KBM-7 (cell line): ENCODE measurements around the gene ADAMTSL1.
"Not testable (repeated sequence)": the region's sequence is repeated elsewhere in the genome, so short reads cannot be mapped to it uniquely, and the experiment has no call there.

Experiments
- DNase-seq: peaks from one replicate; pipeline ENCODE4 v3.0.0-alpha.2; 2015
- in situ Hi-C: fragments of 300-500 bp; cut with MboI; formaldehyde crosslinking; loops from 2 replicates; pipeline ENCODE4 v1.14.3; 2020; ENCODE audit warnings: low sequenced_read_pairs, low pct_unique_long_range_greater_than_20kb, mixed read lengths

ADAMTSL1 gene

DNA sequence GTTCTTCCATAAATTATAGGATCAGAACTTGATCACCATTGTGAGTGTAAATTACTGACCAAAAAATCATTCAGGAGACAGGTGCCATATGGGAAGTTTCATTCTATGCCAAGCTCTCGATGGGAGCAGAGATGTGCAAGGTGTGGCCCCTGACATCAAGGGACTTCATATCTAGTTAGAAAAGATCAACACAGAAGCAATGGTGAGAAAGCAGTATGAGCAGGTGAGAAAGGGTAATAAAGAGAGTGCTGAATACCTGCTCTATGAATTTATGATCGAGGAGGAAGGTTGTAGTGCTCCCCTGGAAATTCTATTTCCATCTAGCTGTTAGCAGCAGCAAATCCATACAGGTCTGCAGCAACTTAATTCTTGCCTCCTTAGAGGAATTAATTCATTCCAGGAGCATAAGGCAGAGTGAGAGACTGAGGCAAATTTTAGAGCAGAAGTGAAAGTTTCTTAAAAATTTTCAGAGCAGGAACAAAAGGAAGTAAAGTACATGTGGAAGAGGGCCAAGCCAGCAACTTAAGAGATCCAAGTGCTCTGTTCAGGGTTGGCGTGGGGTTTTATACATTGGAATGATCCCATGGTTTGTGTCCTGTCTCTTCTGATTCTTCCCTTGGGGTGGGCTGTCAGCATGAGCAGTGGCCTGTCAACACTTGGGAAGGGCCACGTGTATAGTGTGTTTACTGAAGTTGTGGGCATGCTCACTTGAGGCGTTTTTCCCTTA, 377.3 kb downstream of the ADAMTSL1 start:
- DNase-seq, result no peak
- in situ Hi-C loops, result no loop called here

DNA sequence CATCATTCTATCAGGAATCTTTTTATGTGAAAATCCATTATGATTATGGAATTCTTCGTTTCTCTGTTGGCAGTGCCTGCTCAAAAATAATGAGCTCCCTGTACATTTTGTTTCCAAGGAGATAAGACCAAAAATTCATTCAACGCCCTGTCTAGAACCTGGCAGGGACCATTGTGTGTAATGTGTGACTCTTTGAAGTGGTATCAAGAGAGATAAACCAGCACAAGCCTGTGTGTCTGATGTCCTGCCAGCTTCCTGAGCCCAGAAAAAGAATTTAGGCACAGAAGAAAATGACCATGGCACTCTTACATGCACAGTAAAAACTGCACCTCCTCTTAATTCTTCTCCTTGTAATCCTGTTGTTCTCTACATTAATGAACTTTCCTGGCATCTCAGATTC, 381.7 kb downstream of the ADAMTSL1 start:
- no peak for DNase-seq
- in situ Hi-C loops, result no loop called here

DNA sequence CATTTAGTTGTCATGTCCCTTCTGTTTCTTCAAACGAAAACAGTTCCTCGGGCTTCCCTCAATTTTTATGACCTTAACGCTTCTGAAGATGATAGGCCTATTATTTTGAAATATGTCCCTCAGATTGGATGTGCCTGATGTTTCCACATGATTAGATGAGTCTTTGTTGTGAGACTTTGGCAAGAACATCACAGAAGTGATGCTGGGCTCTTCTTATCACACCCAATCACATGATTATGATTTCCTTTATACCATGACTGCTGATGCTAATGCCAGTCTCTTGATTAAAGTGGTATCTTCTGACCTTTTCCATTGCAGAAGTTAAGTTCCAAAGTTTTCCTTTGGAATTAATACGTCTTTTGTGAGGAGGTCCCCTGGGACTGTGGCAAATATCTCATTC, 383.4 kb downstream of the ADAMTSL1 start:
- in situ Hi-C loops, result no loop called here
- no peak for DNase-seq

GRCh38 chr9:18857769-18858168, 383.8 kb downstream of the ADAMTSL1 start:
- in situ Hi-C loops, result no loop called here
- no peak for DNase-seq

DNA sequence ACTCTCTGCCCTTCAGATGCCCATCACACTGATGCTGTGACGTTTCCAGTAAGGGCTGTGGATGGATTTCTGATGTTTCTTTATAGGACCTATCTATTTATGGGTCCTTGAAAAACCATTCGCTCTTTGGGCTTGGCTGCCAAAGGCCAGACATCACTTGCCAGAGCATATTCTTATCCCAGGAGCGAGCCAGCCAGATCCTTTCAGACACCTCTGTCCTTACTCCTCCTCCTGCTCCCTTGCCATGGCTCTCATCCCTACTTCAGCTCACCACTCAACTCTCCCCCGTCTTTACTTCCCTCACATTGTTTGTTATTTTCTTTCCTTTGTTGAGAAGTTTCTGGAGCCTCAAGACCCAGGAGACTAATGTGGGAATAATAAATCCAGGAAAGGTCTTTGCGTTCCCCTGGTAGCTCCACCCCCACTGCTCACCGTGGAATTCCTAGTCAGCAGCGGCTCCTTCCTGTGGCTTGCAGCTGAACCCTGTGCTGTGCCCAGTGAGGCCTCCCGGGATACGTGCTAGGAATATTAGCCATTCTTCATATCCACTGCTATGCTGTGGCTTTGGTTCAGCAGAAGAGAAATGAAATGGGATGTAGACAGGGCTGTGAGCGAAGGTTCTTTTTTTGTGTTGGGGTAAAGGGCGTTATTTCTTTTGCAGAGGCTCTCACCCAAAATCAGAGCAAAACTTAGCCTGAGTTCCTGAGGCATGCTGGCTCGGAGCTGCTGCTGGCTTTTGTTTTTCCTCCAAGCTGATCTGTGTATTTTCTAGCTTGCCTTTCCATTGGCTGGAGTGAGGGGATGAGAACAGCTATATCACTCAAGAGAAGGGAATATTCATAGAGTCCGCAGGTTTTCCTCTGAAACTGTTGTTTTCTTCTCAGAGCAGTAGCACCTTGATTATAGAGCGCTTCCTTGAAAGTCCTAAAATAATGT, 387.9 kb downstream of the ADAMTSL1 start:
- in situ Hi-C loops, result no loop called here
- DNase-seq, result no peak

GRCh38 chr9:18863791-18864190, 389.8 kb downstream of the ADAMTSL1 start:
- in situ Hi-C loops, result no loop called here

DNA sequence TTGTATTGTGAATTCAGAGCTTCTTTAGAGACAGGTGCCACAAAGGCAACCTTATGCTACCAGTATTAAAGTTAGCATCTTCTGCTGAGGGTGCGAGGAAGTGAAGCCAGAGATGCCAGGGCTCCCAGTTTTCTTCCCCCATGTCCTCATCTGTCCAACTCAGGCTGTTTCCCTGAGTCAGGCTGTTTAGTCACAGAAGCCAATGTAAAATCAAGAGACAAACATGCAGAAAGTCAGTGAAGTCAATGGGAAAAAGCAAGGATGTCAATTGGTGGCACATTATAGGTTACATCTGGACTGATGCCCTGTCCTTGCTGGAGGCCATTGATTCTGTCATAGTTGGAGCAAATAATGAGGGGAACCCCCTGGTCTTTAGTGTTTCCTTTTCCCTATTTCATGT, 390.6 kb downstream of the ADAMTSL1 start:
- in situ Hi-C loops, result no loop called here
- DNase-seq, result no peak

More at GRCh38 chr9:18863791-18864190, 389.8 kb downstream of the ADAMTSL1 start:
- no peak for DNase-seq

DNA sequence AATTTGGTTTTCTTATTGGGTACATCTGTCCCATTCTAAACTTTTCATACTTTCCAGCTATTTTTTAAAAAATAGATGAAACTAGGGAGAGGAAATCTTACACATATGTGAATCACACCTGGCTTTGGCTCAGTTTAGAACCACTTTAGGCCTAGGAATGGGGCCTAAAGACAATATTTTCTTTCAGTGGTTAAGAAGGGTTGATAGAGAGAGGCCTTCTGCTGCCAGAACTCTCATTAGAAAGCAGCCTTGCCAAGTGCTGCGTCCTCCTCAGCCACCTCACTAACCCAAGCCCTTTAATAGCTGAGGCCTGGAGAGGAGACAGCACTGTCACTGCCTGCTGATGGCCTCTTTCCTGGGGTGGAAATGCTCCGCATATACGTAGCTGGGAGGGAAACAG, 391.6 kb downstream of the ADAMTSL1 start:
- no peak for DNase-seq
- in situ Hi-C loops, result no loop called here

- in situ Hi-C loops, result no loop called here
- DNase-seq, result no peak
Measured at GRCh38 chr9:18866121-18866831, 392.3 kb downstream of the ADAMTSL1 start.

DNA sequence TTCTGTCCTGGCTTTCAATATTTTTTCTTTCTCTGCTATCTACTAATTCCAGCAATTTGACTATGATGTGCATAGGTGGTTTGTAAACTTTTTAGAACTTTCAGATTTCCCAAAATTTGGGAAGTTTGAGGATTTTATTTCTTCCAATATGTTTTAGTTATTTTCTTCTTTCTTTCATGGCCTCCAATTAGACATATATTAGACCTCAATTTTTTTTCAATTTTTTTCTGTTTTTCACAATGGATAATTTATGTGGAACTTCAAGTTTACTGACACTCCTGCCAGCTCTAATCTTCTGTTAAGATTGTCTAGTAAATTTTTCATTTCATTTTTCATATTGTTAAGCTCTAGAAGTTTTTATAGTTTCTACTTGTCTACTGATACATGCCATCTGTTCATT, 395.8 kb downstream of the ADAMTSL1 start:
- in situ Hi-C loops, result no loop called here

GRCh38 chr9:18874069-18874468, 400.1 kb downstream of the ADAMTSL1 start:
- DNase-seq, result no peak
- in situ Hi-C loops, result no loop called here

More for the DNA sequence above, 395.8 kb downstream of the ADAMTSL1 start:
- no peak for DNase-seq

DNA sequence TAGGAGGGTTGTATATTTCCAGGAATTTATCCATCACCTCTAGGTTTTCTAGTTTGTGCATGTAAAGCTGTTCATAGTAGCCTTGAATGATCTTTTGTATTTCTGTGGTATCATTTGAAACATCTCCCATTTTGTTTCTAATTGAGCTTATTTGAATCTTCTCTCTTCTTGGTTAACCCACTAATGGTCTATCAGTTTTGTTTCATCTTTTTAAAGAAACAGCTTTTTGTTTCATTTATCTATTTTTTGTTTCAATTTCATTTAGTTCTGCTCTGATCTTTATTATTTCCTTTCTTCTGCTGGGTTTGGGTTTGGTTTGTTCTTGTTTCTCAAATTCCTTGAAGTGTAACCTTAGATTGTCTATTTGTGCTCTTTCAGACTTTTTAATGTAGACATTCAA, 401.0 kb downstream of the ADAMTSL1 start:
- in situ Hi-C loops, DNase-seq: not testable (repeated sequence)

- in situ Hi-C loops, result no loop called here
- DNase-seq, result no peak
Measured at GRCh38 chr9:18877984-18878383, 404.0 kb downstream of the ADAMTSL1 start.

DNA sequence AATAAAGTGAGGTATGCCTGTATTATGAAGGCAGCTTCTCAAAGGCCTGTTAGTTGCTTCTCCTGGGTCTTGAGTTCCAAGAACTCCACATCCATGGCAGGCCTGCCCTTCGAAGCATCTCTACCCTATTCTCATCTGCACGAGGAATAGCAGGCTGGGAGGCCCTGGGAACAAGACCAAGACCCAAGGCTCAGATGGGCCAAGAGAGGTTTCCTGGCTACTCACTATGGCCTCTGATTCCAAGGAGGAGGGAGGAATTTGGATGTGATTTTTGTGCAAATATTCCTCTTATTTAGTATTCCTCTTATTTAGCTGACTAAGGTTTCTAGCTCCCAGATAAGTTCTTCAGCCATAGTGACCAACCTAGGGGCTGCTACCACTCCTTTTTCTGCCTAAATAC, 407.8 kb downstream of the ADAMTSL1 start:
- no peak for DNase-seq
- in situ Hi-C loops, result no loop called here

GRCh38 chr9:18887546-18887945, 413.6 kb downstream of the ADAMTSL1 start:
- in situ Hi-C loops, result no loop called here
- DNase-seq, result no peak

GRCh38 chr9:18888290-18888689, 414.3 kb downstream of the ADAMTSL1 start:
- no peak for DNase-seq
- in situ Hi-C loops, result no loop called here

DNA sequence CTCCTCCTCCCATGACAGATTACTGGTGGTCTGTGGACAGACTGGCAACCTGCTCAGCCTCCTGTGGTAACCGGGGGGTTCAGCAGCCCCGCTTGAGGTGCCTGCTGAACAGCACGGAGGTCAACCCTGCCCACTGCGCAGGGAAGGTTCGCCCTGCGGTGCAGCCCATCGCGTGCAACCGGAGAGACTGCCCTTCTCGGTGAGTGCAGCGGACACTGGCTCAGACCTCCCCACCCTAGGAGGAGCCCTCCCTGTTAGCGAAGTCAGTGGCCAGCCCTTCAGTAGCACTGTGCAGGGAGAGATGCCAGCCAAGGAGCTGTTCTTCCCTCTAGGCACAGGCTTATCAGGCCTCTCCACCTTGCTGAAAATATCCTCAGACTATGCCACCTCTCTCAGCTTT, 415.6 kb downstream of the ADAMTSL1 start:
- no peak for DNase-seq
- in situ Hi-C loops, result no loop called here

DNA sequence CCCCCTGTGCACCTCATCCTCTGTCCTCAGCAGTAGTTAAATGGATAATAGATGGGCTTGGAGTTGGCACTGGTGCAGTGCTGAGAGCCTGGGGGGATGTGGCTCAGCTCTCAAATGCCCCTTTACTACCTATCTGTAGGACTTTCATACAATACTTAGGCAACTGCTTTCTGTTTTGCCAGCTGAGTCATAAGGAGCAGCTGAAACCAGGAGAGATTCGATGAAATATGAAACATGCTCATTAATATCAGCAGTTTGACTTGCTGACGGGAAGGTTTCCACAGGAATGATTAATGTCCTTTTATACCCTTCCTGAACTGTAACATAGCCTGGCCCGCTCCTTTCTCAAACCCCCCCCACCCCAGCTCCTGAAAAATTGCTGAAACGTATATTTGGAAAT, 416.4 kb downstream of the ADAMTSL1 start:
- in situ Hi-C loops, result no loop called here
- DNase-seq, result no peak

DNA sequence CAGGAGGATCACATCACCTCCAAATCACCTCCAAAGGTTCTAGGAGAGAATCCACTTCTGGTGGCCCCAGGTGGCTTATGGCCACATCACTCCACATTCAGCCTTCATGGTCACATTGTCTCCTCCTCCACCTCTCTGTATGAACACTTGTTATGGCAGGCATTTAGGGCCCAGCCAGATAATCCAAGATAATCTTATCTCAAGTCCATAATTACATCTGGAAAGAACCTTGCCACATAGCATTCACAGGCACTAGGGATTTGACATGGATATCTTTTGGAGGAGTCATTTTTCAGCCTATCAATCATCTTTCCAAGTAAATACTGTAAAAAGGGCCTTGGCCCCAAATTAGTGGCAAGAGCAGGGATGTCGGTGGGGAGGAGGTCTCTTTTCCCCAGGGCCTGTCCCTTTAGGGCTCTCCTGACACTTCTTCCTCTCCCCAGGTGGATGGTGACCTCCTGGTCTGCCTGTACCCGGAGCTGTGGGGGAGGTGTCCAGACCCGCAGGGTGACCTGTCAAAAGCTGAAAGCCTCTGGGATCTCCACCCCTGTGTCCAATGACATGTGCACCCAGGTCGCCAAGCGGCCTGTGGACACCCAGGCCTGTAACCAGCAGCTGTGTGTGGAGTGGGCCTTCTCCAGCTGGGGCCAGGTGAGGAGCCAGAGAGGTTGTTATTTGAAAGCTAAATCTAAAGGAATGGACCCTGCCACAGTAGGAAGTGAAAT, 418.2 kb downstream of the ADAMTSL1 start:
- in situ Hi-C loops, result no loop called here
- DNase-seq, result no peak
